ENCODE results near the gene MCF2L2.
"Not testable (repeated sequence)": the region's sequence is repeated elsewhere in the genome, so short reads cannot be mapped to it uniquely, and the experiment has no call there.

Gene MCF2L2

DNA sequence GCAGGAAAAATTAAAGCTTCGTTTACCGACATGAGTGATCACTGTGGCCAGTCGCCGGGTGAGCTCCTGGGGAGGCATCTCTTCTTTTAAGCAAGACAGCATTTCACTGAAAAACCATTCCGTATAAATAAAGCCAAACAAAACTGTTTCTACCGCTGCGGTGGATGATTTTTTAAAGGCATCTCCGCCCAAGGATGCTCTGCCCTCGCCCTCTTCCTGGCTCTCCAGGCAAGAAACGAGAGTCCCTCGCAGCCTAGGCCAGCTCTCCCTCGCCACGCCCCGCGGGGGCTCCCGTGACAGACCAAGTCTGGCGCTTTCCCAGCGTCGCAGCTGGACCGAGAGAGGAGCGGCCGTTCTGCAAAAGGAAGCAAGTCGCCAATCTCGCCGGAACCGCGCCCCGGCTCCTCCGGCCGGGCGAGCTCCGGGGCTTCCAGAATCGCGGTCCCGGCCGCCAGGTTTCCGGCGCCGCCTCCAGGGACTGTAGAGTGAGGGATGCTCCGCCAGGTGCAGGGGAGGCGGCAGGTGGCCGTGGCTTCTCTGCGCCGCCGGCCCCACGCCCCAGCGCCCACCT, 458 bp downstream of the MCF2L2 start:
- H3K27ac ChIP-seq: no peak overlapping the region
- ChIA-PET POLR2A (ENCODE audit: low non-redundant PET) (no interaction called here), CTCF (interaction anchor here (0.7 kb wide), 1 partner anchor 10 kb away, joined by 4 read pairs; no protein-coding TSS in a partner anchor)
- DNase-seq (ENCODE audit: low spot score): peak; percentile 37
- TF ChIP-seq, protein P1, sequence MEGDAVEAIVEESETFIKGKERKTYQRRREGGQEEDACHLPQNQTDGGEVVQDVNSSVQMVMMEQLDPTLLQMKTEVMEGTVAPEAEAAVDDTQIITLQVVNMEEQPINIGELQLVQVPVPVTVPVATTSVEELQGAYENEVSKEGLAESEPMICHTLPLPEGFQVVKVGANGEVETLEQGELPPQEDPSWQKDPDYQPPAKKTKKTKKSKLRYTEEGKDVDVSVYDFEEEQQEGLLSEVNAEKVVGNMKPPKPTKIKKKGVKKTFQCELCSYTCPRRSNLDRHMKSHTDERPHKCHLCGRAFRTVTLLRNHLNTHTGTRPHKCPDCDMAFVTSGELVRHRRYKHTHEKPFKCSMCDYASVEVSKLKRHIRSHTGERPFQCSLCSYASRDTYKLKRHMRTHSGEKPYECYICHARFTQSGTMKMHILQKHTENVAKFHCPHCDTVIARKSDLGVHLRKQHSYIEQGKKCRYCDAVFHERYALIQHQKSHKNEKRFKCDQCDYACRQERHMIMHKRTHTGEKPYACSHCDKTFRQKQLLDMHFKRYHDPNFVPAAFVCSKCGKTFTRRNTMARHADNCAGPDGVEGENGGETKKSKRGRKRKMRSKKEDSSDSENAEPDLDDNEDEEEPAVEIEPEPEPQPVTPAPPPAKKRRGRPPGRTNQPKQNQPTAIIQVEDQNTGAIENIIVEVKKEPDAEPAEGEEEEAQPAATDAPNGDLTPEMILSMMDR (conservative IDR thresholded peaks at IDR 0.05; ENCODE audit: low read depth): no peak

- ChIA-PET POLR2A (ENCODE audit: low non-redundant PET) (no interaction called here), CTCF (interaction anchor here (0.7 kb wide), 1 partner anchor 11 kb away, joined by 4 read pairs; no protein-coding TSS in a partner anchor)
- TF ChIP-seq, protein P1 (conservative IDR thresholded peaks at IDR 0.05; ENCODE audit: low read depth): no peak
- DNase-seq (ENCODE audit: low spot score): no peak
- H3K27ac ChIP-seq: no peak overlapping the region
Measured at GRCh38 chr3:183427196-183427875, 1.1 kb downstream of the MCF2L2 start.

DNA sequence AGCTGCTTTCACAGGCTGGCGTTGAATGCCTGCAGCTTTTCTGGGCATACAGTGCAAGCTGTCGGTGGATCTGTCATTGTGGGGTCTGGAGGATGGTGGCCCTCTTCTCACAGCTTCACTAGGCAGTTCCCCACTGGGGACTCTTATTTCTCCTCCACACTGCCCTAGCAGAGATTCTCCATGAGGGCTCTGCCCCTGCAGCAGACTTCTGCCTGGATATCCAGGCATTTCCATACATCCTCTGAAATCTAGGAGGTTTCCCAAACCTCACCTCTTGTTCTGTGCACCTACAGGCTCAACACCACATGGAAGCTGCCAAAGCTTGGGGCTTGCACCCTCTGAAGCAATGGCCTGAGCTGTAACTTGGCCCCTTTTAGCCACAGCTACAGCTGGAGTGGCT, 9.6 kb downstream of the MCF2L2 start:
- CTCF ChIA-PET; H3K27ac ChIP-seq; POLR2A ChIA-PET (ENCODE audit: low non-redundant PET); DNase-seq (ENCODE audit: low spot score): not testable (repeated sequence)

DNA sequence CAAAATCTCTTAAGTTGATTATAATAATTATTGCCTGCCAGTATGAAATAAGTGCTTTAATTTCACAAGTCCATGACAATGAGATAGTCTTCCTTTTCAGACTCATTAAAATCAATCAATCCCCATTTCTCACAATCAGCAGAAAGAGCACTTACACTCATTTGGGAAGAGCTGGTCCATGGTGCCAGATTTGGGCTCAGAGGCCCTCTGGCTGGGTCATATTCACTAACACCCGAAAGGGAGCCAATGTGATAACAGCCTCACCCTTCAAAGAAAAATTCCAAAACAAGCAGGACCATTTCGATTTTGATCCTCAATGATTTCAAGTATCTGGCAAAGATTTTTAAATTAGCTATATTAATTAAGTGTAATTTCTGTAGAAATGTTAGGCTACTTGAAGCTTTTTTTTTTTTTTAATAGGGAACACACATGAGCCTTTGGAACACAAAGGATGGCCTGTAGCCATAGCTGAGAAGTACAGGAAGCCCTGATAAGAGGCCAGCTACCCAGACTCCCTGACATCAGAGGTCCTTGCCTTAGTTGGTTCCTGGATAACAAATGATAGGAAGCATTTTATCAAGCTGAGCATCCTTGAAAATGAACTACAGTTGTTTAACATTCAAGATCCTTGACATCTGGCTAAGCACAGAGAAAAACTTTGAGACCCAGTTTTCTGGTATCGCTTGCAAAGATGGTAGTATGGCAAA, 17.1 kb downstream of the MCF2L2 start:
- TF ChIP-seq, protein P1 (conservative IDR thresholded peaks at IDR 0.05; ENCODE audit: low read depth): no peak
- H3K27ac ChIP-seq: no peak overlapping the region
- no peak for DNase-seq (ENCODE audit: low spot score)
- POLR2A ChIA-PET (ENCODE audit: low non-redundant PET): no interaction called here
- CTCF ChIA-PET: interaction anchor here (0.7 to 0.8 kb wide), 2 partner anchors 11 to 794 kb away, joined by 4 read pairs; no protein-coding TSS in a partner anchor

GRCh38 chr3:183410759-183411158, 17.7 kb downstream of the MCF2L2 start:
- ChIA-PET POLR2A (ENCODE audit: low non-redundant PET) (no interaction called here), CTCF (interaction anchor here (0.7 to 0.8 kb wide), 3 partner anchors 11 to 793 kb away, joined by 3 to 4 read pairs (median 4); no protein-coding TSS in a partner anchor)
- TF ChIP-seq, protein P1 (conservative IDR thresholded peaks at IDR 0.05; ENCODE audit: low read depth): no peak
- DNase-seq (ENCODE audit: low spot score): no peak
- no peak overlapping the region for H3K27ac ChIP-seq

- TF ChIP-seq, protein P1 (conservative IDR thresholded peaks at IDR 0.05; ENCODE audit: low read depth): no peak
- DNase-seq (ENCODE audit: low spot score): no peak
- no peak overlapping the region for H3K27ac ChIP-seq
- CTCF ChIA-PET: interaction anchor here (0.7 to 1.4 kb wide), 2 partner anchors 78 to 226 kb away, joined by 3 to 4 read pairs; no protein-coding TSS in a partner anchor
- POLR2A ChIA-PET (ENCODE audit: low non-redundant PET): no interaction called here
Measured at GRCh38 chr3:183410280-183410679, 18.1 kb downstream of the MCF2L2 start.

Data from RWPE1 (cell line).